Stimulated activated CD8-positive, alpha-beta memory T cell treated with anti-CD3 and anti-CD28 coated beads, Interleukin-4, amount 100 ng/mL, for 48 hours (primary cell): Measurements from ENCODE around the gene COA7.
"Not testable (repeated sequence)": the region's sequence is repeated elsewhere in the genome, so short reads cannot be mapped to it uniquely, and the experiment has no call there.

ENCODE experiments used
- DNase-seq: peaks from one replicate; pipeline ENCODE4 v3.0.0-alpha.2; 2020

Gene COA7

DNA sequence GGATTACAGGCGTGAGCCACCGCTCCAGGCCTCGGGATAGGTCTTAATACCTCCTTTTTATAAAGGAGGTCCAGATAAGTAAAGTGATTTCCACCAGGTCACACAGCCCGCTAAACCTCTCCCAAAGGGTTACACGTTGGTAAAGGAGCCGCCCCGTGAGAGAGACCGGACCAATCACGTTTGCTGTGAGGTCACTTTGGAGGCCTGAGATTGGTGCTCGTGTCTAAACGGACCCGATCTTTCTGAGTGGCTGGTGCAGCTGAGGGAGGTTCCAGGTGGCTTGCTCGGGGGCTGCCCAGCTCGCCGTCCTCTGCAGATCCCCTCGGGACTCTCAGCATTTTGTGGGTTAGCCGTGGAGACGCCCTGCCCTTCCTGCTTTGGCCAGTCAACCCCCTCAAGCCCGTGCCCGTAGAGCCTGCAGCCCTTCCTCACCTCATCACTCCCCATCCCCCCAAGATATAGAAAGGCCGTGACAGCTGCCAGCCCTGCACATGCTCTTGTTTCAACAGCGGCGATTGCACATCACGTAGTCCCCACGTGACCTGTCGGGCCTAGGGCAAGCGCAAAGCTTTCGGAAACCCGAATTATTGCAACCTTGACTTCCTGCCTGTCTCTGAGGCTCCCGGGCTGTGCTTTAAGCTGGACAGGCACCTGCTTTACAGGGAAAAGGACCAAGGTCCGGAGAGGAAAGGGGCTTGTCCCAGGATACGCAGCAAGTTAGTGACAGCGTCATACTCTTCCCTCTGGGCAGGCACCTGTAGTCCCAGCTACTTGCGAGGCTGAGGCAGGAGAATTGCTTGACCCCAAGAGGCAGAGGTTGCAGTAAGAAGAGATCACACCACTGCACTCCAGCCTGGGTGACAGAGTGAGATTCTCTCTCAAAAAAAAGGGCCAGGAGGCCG is 5.0 kb upstream of the COA7 start:
- peak; percentile 84 for DNase-seq

DNA sequence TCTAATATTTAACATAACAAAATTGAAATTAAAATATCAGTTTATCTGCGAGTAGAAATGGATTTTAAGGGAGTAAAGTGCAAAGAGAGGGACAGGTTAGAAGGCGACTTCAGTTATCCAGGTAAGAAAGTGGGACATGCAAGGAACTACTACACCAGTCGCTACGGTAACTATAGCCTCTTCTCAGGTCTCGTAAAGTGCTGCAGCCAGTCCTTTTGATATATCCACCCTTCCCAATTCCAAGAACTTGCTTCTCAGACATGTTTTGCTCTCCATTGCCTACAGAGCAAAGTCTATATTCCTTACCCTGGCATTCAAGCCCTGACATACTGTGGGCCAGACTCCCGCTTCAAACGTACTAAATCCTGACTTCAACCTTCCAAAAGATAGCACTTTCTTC is 2.5 kb downstream of the COA7 start:
- no peak for DNase-seq

DNA sequence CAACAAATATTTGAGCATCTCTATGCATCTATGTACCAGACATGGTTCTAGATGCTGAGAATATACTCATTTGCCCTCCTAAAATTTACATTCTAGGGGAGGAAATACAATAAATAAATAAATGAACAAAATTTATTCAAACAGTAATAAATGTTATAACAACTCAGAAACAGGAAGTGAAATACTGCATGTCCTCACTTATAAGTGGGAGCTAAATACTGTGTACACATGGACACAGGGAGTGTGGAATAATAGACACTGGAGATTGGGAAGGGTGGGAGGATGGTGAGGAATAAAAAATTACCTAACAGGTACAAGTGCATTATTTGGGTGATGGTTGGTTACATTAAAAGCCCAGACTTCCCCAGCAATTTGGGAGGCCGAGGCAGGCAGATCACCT is 4.3 kb downstream of the COA7 start:
- no peak for DNase-seq

GRCh38 chr1:52693351-52693750 is 4.8 kb downstream of the COA7 start:
- DNase-seq: not testable (repeated sequence)

- DNase-seq: no peak
Measured at GRCh38 chr1:52692697-52693096, 5.5 kb downstream of the COA7 start.

DNA sequence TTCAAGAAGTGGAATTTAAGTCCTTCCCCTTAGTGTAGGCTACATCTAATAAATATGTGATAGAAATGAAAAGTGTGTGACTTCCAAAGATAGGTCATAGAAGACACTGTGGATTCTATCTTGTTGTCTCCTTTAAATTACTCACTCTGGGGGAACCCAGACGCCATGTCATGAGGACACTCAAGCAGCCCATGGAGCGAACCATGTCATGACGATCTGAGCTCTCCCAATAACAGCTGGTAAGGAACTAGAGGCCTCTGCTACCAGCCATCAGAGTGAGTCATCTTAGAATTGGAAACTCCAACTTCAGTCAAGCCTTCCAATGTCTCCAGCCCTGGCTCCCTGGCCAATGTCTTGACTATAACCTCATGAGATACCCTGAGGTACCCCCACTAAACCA is 6.3 kb downstream of the COA7 start:
- no peak for DNase-seq

- DNase-seq: no peak
Measured at GRCh38 chr1:52686830-52687229, 11.3 kb downstream of the COA7 start.

GRCh38 chr1:52686261-52686751 is 11.8 kb downstream of the COA7 start:
- DNase-seq: peak; percentile 81

- no peak for DNase-seq
Measured at GRCh38 chr1:52684545-52684944, 13.6 kb downstream of the COA7 start.

GRCh38 chr1:52683367-52683940 is 14.7 kb downstream of the COA7 start:
- DNase-seq: no peak

- DNase-seq: no peak
Measured at GRCh38 chr1:52681136-52681535, 17.0 kb downstream of the COA7 start.

GRCh38 chr1:52680353-52680752 is 17.8 kb downstream of the COA7 start:
- DNase-seq: no peak

GRCh38 chr1:52679498-52679897 is 18.6 kb downstream of the COA7 start:
- DNase-seq: no peak

- DNase-seq: no peak
Measured at GRCh38 chr1:52679048-52679447, 19.1 kb downstream of the COA7 start.

DNA sequence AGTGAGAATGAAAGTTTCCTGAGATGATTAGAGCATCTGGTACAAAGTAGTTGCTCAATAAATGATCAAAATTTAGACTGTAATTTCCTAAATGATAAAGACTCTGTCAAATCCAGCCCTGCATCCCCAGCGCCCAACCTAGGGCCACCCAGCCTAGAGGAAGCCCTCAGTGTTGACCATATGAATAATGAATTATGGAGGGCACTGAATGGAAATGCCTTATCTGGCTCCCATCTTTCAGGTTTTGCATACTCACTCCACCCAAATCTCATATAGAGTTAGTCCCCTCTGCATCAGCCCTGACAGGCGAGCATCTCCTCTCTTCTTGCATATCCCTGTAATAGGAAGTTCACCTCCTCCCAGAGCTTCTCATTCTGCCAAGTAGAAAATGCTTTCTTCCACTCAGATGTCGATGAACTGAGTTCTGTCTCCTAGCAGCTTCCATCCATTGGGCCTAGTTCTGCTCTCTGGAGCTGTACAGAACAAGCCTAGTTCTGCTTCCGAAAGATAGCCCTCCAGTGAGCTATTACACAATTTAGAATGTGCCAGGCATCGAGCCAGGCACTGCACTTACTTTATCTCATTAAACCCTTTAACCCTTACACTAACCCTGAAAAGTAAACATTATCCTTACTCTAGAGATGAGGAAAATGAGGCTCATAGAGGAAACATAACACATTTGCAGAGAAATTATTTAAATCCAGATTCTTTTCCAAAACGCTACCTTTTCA is 20.9 kb downstream of the COA7 start:
- DNase-seq: no peak

- DNase-seq: no peak
Measured at GRCh38 chr1:52676249-52676903, 21.8 kb downstream of the COA7 start.

DNA sequence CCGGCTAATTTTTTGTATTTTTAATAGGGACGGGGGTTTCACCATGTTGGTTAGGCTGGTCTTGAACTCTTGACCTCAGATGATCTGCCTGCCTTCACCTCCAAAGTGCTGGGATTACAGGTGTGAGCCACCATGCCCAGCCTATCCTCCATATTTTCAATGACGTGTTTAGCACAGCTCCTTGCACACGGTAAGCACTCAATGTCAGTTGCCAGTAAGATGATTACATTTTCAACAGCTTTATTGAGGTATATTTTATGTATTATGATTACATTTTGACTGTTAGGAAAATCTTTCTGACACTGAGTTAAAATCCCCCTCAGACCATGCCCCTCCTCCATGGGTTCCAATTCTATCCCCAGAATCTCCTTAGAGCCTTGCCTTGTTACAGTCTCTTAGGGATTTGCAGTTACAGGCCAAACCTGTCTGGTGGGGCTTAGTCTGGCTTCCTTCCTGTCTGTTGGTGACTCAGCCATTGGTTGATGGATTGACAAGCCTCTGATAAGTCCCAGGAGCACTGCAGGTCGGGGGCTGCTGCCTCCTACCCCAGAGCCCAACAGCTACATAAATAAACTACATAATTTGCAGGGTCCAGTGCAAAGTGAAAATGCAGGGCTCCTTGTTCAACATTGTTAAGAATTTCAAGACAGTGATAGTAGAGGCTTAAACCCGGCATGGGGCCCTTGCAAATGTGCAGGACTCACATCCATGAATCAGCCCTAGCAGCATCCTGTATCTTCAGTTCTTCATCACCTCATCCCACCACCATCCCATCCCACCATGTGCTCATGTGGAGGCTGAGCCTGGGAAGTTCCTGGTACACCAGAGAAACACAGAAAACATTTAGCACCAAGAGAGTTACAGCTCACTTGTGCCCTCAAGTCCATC is 23.4 kb downstream of the COA7 start:
- DNase-seq: no peak

DNA sequence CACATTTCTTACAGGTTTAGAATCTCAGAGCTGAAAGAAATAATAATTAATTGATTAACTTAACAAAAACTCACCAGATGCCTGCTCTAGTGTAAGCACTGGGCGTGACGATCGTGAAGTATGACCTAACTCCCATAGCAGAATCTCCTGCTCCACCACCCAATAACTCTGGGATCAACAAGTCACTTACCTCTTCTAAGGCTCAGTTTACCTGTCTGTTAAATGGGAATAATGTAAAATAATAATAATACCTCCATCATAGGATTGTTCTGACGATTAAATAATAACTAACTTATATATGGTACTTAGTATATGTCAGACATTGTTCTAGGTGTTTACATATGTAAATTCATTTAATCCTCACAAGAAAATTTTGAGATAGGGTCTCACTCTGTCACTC is 24.6 kb downstream of the COA7 start:
- no peak for DNase-seq

GRCh38 chr1:52672946-52673345 is 25.2 kb downstream of the COA7 start:
- DNase-seq: no peak

DNA sequence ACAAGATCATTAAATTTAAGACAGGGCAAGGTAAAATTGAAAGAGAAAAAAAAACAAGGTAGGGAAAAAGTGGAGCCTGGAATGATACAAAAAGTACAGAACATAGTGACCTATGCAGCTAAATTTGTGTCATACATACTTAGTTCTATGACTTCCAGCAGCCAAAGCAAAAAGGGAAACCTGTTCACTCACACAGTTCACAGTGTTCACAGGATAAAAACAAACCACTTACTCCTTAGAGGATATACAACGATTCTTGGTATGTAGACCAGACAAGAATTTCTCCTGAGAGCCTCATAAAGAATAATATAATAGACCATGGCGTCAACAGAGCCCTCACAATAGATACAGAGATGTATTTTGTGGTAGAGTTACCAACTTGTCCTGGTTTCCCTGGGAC is 27.5 kb downstream of the COA7 start:
- DNase-seq: no peak

DNA sequence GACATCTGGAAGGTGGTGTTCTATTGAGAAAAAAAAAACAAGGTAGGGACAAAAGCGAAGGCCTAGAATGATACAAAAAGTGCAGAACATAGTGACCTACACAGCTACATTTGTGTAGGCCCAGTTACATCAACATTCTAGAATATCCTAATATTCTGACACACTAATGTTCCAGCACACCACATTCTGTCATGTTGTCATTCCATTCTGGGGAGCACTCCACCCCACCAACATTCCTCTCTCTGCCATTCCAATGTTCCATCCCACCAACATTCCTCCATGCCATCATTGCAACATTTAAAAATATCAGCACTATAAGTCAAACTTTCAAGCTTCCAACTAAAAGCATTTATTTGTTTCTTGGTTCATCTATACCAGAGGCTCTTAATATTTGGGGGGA is 28.5 kb downstream of the COA7 start:
- no peak for DNase-seq

DNA sequence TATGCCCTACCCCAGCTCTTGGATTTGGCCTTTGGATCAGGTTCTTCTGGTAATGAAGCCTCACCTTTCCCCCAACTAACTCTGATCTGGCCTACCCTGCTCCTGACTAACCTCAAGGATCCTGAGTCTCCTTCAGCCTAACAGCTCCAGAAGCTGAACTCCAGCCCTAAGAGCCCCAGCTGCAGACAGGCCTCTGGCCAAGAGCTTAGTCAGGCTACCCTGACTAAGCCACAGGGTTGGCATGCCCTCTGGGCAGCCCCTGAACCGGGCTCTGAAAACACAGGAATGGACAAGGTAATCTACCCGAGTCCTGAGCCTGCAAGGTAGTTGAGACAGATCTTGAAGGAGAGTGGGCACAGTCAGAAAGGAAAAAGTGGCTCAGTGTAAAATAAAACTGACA is 29.4 kb downstream of the COA7 start:
- no peak for DNase-seq
